DMS153 treated with DMSO at 0.1 percent for 48 hours (cell line): ENCODE measurements around the gene C5orf52.
"Not testable (repeated sequence)": the region's sequence is repeated elsewhere in the genome, so short reads cannot be mapped to it uniquely, and the experiment has no call there.

Experiments
- DNase-seq: peaks from one replicate; lab custom pipeline; 2025; ENCODE audit not compliant: unreplicated experiment; lab: John Stamatoyannopoulos, UW

Gene C5orf52

DNA sequence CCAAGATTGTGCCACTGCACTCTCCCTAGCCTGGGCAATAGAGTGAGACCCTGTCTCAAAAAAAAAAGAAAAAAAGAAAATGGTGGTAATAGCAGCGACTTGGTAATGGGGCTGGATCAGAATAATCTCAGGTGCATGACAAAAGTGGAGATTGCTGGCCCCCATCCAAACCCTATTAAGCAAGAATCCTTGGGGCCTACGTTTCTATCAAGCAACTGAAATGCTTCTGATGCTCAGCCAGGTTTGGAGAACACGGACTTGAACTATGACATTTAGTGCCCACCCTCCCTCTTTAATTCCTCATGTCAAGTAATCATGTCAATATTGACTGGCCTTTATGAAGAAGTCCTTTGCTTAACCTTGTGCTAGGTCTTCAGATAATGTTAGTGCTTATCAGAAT is 6.6 kb downstream of the C5orf52 start:
- DNase-seq, result no peak

DNA sequence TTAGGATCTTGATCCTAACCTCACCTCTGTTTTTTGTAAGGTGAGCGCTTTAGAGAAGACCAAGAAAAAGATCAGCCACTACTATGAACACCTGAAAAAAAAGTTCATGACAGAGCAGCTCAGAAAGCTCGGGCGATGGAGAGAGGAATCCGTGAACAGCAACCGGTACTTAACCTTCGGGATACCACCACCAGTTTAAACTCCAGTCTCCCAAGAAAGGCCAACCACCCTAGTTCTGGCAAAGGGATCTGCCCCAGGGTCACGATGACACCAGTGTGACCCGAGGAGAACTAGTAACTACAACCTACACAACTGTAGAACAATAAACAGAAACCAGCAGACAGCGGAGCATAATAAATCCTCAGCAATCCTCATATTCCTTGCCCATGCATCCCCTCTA is 8.5 kb downstream of the C5orf52 start:
- no peak for DNase-seq

DNA sequence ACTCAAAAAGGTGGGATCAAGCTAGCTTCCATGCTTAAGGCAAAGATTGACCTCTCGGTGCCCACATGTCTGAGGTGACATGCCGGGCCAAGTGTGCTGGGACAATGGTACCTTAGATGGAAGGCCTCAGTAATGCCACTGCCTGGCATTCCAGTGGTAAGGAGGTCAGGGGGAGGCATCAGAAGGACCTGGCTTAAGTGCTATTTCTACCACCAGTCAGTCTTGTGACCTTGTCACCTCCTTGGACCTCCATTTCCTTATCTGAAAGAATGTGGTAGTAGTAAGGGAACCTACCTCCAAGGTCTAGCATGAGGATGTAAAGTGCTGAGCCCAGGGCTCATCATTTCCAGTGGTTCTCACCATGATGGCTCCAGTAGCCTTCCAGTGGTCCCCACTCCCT is 8.9 kb downstream of the C5orf52 start:
- no peak for DNase-seq

DNA sequence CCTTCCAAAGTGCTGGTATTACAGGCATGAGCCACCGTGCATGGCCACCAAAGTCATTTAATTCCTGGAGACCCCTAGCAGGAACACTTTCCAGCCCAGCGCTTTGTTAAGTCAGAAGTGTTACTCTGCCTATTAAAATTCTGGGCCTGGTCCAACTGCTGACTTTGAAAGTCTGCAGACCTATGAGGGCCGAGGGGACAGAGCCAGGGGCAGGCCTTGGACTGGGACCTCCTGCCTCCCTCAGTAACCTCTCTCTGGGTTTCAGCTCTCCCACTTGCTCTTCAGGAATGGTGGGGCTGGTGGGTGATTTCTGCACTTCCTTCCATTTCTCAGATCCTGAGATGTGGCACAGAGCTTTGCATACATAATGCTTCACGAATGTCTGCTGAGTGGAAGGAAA is 9.7 kb downstream of the C5orf52 start:
- DNase-seq, result no peak

DNA sequence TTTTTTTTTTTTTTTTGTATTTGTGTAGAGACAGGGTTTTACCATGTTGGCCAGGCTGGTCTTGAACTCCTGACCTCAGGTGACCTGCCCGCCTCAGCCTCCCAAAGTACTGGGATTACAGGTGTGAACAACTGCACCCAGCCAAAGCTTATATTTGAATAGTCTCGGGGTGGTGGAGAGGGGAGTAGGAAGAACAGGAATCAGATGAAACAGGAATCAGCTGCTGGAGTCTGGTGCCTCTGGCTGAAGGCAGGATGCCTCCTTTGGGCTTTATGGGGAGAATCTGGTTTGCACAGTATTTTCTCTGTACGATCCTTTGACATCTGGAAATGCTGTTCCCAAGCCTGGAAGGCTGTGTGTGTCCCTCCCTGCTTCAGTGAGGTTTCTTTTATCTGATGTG is 10.9 kb downstream of the C5orf52 start:
- no peak for DNase-seq

DNA sequence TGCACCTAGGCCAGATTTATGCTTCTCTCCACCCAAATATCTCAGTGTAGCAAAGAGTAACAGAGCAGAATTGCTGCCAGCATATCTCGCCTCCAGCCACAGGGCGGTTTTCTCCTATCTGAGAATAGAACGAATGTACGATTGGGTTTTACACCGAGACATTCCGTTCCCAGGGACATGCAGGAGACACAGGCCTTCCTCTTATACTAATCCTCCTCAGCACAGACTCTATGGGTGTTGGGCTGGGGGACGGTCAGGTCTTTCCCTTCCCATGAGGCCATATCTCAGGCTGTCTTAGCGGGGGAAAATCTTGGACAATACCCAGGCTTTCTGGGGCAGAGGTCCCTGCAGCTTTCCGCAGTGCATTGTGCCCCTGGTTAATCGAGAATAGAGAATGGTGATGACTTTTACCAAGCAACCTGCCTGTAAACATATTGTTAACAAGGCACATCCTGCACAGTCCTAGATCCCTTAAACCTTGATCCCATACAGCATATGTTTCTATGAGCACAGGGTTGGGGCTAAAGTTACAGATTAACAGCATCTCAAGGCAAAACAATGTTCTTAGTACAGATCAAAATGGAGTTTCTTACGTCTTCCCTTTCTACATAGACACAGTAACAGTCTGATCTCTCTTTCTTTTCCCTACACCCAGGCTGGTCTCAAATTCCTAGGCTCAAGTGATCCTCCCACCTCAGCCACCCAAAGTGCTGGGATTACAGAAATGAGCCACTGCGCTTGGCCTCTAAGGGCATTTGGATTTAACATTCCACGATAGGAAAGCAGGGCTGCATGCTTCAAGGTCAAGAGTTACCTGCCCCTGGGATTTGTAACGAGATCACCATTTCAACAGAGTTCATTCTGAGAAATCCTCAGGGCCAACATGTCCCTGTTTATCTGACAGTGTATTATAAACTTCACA is 15.2 kb downstream of the C5orf52 start:
- not testable (repeated sequence) for DNase-seq

DNA sequence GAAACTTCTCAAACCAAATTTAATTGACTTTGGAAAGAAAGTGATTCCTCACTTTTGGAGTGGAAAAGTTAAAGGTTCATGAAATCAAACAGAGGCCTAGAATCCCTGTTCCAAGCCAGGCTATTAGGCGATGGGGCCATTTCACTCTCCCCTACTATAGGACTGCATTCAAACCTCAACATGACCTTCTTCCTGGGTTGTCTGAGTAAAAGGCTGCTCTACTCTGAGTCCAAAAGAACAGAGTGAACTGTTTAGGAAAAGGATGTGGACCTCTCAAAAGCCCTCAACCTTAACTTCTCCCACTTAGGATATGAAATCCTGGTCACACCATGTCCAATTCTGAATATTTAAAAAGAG is 15.8 kb downstream of the C5orf52 start:
- DNase-seq, result no peak

DNA sequence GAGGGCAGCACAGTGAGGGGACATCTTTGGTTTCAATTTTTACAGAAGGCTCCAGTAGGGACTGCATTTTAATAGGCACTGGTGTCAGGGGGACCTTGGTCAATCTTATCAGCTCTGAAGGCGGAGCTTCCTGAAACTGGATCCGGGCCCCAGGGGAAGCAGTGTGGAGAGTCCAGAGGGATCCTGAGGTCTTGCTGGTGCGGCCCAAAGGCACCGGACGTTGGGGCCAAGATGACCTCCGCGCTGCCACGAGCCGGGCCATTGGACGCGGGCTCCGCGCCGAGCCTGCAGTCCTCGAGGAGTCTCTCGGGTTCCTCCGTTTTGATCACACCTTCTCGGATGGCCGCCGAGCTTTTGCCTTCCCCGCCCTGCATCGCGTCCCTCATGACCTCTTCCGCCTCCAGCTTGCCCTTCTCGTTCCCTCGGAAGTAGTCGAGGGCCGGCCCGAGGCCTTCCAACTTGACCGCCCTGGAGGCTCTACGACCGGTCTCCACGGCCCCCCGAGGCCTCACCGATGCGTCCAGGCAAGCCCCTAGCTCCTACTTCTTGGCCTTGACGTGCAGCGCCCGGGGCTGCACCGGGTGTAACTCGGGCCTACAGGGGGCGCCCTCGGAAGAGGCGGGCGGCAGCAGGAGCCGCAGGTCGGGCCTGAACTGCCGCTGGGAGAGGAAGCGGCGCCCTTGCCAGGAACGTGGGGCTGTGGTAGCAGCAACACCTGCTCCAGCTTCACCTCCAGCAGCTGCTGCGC is 18.8 kb downstream of the C5orf52 start:
- no peak for DNase-seq

DNA sequence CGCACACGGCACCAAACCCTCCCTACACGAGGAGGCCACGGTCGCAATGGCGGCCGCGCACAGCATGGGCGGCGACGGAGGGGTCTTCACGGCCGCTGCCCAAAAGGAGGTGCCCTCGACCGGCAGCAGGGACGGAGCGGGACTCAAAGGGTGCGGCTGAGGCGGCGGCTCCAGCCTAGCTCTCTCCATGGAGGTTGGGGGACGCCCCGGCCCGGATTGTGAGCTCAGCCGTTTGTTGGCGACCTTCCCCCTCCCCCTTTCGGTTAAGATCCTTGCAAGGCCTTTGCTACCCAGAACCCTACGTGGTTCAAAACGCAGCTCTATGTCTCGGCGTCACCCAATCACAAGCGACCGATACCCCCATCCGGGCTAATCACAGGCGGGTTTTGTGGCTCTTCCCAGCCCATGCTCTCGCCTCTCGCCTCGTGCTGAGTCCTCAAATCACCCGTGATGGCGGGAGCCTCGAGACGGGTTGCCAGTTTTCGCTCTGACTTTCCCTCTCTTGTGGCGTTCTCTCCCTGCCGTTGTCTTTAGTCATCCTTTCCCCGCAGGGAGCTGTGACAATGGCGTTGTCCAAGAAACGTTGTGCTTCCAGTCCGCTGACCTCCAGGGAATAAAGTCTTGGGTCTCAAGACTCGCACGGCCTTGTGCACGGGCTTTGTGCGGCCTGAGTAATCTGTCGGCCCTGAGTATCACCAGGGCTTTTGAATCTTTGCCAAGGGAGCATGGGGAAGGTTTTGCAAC is 19.5 kb downstream of the C5orf52 start:
- DNase-seq, result no peak

DNA sequence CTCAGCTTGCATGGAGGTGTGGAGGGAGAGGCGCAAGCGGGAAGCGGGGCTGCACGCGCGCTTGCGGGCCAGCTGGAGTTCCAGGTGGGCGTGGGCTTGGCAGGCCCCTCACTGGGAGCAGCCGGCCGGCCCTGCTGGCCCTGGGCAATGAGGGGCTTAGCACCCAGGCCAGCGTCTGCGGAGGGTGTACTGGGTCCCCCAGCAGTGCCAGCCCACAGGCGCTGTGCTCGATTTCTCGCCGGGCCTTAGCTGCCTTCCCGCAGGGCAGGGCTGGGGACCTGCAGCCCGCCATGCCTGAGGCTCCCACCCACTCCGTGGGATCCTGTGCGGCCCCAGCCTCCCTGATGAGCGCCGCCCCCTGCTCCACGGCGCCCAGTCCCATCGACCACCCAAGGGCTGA is 22.5 kb downstream of the C5orf52 start:
- DNase-seq, result not testable (repeated sequence)

DNA sequence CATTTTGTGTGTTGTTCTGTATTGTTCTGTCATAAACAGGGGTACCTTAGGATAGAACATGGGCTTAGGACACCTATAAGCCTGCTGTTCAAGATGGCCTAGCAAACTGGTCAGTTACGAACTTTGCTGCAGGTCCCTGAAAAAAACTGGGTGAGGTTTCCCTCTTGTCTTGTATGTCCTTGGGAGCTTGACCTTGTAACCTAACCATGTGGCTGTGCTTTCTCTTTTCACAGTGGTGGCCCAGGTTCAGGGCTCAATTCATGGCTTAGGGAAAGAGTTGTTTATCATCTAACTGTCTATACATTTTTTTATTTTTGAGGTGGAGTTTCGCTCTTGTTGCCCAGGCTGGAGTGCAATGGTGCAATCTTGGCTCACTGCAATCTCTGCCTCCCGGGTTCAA is 24.8 kb downstream of the C5orf52 start:
- not testable (repeated sequence) for DNase-seq

DNA sequence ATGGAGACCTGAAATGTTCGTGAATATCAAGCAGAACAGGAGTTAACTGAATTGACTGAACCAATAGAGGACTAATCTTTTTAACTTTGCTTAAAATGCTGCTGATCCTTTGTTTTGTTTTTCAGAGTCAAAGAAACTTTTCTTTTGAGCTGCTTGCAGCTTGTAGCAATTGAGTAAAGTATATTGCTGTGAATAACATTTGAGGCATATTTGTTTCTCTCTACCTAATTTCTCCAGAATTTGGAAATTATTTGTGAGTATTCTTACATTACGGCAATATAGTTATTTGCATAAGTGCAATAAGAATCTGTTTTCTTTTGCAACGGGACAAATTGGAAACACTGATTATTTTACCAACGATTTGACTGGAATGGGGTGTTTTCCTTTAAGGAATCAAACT is 27.3 kb downstream of the C5orf52 start:
- not testable (repeated sequence) for DNase-seq

DNA sequence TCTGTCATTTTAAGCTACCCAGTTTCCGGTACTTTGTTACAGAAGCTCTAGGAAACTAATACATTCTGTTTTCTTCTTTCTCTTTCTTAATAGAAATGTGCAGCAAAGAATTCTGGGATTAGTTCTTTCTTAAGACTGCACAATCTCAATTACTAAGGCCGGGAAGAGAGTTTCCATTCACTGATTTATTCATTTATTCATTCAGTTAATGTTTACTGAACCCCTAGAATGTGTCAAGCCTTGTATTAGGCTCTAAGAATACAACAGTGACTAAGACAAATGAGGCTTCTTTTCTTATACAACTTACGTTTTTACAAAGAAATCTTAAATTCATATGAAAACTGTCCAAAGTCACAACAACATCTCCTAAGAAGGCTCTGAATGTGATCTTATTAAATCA is 32.4 kb downstream of the C5orf52 start:
- no peak for DNase-seq

DNA sequence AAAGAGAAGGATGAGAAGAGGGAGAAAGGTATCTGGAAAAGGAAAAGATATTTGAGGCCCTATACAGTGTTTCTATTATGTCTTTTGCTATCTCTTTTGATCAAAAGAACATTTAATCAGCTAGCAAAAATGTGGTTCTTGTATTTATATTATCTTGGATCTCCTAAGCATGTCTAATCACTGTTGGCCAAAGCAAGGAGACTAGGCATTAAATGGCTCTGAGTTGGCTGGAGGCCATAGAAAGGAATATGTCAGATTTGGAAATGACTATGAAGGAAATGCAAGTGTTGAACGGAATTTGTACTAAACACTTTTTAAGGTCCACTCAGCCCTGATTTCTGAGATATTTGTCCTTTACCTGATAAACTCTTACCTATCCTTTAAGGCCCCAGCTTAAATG is 37.5 kb downstream of the C5orf52 start:
- DNase-seq, result no peak

DNA sequence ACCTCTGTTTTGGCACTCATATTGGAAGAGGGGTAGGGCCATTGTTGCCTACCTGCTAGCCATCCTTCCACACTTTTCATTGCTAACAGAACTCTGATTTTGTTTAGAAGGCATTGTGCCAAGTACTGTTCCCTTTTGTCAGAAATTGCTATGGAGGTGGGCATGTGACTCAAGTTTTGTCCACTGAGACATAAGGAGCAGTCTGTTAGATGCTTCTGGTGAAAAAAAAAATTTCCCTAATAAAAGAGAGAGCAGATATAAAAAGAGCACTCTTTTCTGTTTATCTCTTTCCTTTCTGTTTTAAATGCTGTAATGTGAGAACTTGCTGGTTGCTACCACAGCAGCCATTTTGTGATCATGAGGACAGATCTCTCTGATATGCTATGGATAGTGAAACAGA is 38.0 kb downstream of the C5orf52 start:
- DNase-seq, result no peak

DNA sequence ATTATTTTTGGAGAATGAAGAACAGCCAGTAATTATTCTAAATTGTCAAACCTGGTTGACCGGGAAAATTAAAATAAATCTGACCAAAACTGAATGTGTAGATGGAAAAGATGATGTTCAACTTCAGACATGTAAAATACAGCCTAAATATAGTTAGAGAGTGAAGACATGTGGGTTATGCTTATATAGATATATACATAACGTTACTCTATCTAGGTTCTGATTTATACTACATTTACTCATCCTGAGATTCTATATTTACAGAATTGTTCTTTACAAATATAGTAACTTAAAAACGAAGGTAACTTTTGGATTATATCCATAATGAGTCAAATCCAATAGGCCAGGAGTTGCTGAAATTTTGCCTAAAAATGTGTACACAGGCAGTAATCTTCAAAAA is 39.1 kb downstream of the C5orf52 start:
- DNase-seq, result no peak

DNA sequence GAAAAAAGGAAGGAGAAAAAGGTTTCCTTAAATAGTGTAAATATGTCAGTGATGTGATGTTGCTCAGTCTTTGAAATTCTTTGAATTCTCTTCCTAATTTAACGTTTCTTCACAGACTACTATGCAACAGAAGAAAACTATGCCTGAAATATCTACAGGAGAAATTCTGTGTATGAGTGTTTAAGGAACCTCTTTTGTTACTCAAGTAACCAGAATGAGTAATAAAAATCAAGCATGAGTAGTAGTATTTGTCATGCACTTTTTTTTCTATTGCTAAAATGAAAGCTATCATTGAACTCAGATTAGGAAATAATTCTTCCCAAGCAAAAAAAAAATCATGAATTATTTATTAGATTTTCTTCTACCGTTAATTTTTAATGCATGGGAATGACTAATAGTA is 39.5 kb downstream of the C5orf52 start:
- DNase-seq, result no peak

DNA sequence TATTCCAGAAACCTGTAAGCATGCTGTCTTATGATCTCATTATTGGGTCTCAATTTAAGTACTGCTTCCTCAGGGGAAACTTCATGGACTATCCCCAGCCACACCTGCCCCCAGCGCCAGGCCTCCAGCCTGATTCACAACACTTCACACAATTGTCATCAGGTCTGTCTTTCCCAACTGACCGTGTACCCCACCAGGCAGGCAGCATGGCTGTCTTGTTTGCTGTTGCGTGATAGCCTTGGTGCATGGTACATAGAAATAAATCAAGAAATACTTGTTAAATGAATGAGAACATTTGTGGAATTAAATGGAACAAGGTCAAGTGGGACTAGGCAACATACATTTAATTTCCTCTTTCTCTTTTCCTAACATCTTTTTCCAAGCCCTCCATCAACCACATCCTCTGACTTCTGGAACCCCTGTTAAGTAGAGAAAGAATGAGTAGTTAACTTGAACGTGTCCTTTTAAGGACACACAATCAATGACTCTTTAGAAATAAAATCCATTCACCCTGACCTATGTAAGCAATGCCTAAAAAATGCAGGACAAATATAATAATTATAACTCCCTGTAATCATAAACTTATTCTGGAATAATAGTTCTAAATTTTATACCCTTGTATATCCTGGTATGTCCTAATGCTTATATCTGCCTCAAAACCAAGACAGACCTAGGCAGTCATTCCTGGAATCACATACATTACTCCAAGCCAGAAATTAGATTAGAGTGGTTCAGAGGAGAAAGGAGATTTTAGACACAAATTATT is 42.7 kb downstream of the C5orf52 start:
- DNase-seq, result no peak

DNA sequence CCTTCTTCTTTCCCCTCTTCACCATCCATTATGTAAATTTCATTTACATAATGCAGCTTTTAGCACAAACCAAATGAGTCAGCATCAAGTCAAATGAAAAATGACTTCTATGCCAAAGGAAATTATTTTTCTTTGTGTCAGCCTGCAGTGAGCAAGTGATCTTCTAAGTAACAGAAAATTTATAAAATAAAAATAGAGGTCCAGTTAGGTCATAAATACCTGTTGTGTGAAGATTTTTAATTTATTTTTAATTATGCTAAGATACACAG is 43.2 kb downstream of the C5orf52 start:
- DNase-seq, result no peak

DNA sequence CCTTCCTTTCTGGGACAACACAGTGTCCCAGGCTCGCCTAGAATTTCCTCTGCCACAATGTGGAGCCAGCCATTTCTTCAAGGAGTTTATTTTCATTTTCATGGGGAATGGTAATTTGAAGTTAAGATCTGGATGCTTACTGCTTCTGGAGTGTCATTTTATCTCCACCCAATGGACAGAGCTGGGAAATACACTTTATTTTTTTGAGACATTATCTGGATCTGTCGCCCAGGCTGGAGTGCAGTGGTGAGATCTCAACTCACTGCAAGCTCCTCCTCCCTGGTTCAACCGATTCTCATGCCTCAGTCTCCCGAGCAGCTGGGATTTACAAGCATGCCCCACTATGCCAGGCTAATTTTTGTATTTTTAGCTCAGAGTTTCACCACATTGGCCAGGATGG is 47.2 kb downstream of the C5orf52 start:
- DNase-seq, result no peak

DNA sequence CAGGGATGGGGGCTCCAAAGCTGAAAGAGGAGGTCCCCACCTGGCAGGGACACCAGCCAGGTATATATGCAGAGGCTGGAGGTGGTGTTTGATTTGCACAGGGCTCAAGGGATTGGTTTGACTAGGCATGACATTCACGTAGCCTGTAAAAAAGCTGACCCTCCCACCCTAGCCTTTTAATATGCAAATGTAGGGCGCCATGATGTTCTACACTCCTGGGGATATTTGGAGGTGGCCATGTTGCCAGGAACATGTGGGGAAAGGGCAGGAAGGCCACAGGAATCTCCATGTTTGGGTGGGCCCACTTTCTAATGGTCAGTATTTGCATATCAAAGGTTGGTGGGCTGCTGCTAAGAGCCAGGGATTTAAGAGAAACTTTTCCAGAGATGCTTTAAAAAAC is 47.9 kb downstream of the C5orf52 start:
- DNase-seq, result no peak
